ENCODE results near the gene PRDM15.

The PRDM15 gene

GRCh38 chr21:41825216-41825615 is 53.9 kb downstream of the PRDM15 start:
- POLR2A ChIA-PET, result no interaction called here
- TF ChIP-seq, protein P1, sequence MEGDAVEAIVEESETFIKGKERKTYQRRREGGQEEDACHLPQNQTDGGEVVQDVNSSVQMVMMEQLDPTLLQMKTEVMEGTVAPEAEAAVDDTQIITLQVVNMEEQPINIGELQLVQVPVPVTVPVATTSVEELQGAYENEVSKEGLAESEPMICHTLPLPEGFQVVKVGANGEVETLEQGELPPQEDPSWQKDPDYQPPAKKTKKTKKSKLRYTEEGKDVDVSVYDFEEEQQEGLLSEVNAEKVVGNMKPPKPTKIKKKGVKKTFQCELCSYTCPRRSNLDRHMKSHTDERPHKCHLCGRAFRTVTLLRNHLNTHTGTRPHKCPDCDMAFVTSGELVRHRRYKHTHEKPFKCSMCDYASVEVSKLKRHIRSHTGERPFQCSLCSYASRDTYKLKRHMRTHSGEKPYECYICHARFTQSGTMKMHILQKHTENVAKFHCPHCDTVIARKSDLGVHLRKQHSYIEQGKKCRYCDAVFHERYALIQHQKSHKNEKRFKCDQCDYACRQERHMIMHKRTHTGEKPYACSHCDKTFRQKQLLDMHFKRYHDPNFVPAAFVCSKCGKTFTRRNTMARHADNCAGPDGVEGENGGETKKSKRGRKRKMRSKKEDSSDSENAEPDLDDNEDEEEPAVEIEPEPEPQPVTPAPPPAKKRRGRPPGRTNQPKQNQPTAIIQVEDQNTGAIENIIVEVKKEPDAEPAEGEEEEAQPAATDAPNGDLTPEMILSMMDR (IDR thresholded peaks at IDR 0.05; ENCODE audit: control extremely low read depth, extremely low read depth, low read depth, missing control alignments), result no peak
- no peak for DNase-seq (ENCODE audit: extremely low spot score)
- CTCF ChIA-PET, result interaction anchor here (1.4 to 5.0 kb wide), 3 partner anchors 8 to 292 kb away, joined by 3 to 29 read pairs (median 3); no protein-coding TSS in a partner anchor

GRCh38 chr21:41824466-41825207 is 54.5 kb downstream of the PRDM15 start:
- DNase-seq (ENCODE audit: extremely low spot score), result no peak
- CTCF ChIA-PET, result interaction anchor here (1.4 to 5.0 kb wide), 3 partner anchors 8 to 293 kb away, joined by 3 to 29 read pairs (median 3); no protein-coding TSS in a partner anchor
- TF ChIP-seq, protein P1 (IDR thresholded peaks at IDR 0.05; ENCODE audit: control extremely low read depth, extremely low read depth, low read depth, missing control alignments), result no peak
- POLR2A ChIA-PET, result no interaction called here

DNA sequence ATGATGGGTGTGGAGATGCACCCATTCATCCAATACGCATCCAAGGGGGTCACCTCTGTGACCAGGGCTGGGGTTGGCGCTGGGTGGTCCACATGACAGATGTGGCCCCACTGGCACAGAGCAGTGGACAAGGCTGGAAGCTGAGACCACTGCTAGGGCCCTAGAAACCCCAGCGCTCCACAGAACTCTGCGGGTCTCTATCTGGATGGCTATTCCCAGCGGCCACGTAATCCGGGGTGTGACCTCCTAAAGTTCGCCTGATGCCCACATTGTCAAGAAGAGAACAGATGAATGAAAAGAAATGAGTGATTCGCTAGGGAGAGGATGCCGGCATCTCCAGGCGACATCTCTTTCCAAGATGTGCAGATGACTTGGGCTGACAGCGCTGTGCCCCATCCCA is 55.2 kb downstream of the PRDM15 start:
- ChIA-PET CTCF (interaction anchor here (1.6 to 5.0 kb wide), 2 partner anchors 7 to 11 kb away, joined by 3 to 29 read pairs; no protein-coding TSS in a partner anchor), POLR2A (no interaction called here)
- TF ChIP-seq, protein P1 (IDR thresholded peaks at IDR 0.05; ENCODE audit: control extremely low read depth, extremely low read depth, low read depth, missing control alignments), result no peak
- no peak for DNase-seq (ENCODE audit: extremely low spot score)

- POLR2A ChIA-PET, result no interaction called here
- no peak for DNase-seq (ENCODE audit: extremely low spot score)
- CTCF ChIA-PET, result no interaction called here
- TF ChIP-seq, protein P1 (IDR thresholded peaks at IDR 0.05; ENCODE audit: control extremely low read depth, extremely low read depth, low read depth, missing control alignments), result no peak
These were observed 56.0 kb downstream of the PRDM15 start for GRCh38 chr21:41823166-41823565.

DNA sequence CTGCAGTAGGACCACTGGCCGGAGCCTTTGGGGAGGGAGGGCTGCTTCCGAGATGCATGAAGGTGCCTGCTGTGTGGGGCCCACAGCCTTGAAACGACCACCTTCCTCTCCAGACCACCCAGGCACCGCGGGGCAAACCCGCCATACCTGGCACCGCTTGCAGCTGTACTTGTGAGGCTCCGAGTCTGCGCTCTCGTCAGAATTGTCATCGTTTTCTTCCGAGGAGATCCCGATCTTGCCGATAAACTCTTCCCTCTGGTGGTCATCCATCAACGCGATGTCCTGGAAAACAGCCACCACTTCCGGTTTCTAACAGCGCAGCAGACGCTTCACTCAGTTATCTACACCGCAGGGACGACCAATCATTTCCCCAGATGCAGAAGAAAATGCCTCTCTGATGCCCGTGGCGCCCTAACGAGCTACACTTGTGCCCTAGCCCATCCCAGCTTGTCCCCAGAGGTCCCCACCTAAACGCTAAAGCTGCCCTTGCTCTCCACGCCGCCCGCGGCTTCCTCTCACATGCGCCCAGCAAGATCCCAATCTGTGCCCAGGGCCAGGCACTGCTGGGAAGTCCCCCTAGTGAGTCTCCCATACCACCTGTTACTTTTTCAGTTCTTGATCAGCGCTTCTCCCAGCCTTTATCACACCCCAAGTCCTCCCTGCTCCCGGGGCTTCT is 57.2 kb downstream of the PRDM15 start:
- TF ChIP-seq, protein P1 (IDR thresholded peaks at IDR 0.05; ENCODE audit: control extremely low read depth, extremely low read depth, low read depth, missing control alignments), result no peak
- ChIA-PET POLR2A (no interaction called here), CTCF (no interaction called here)
- DNase-seq (ENCODE audit: extremely low spot score), result no peak

- TF ChIP-seq, protein P1 (IDR thresholded peaks at IDR 0.05; ENCODE audit: control extremely low read depth, extremely low read depth, low read depth, missing control alignments), result no peak
- POLR2A ChIA-PET, result no interaction called here
- no peak for DNase-seq (ENCODE audit: extremely low spot score)
- CTCF ChIA-PET, result interaction anchor here (1.4 kb wide), 1 partner anchor 538 kb away, joined by 4 read pairs; no protein-coding TSS in a partner anchor
These were observed 57.9 kb downstream of the PRDM15 start for GRCh38 chr21:41821081-41821755.
